Right lobe of liver (tissue), 6 donors: ENCODE measurements around the gene ZNF142. TPM values are rescaled to one million over a fixed set of nuclear protein-coding genes. Genes with fewer than 3 reads are reported as not detected.

Source experiments
- ATAC-seq, 4 donors: fragments of 200-7000 bp; cut with Tn5 transposase; one replicate each; pipeline ENCODE4 v1.9.1; 2020; ENCODE audit warnings: mild to moderate bottlenecking in 4 of 4, moderate library complexity in 4 of 4
- DNase-seq, 3 donors: peaks; one replicate each; pipeline ENCODE4 v3.0.0-alpha.2; 2020
- H3K27ac ChIP-seq, 3 donors: fragments of 200-600 bp; one replicate each; pipeline ENCODE4 v1.8.0; 2022
- H3K27me3 ChIP-seq, 2 donors: fragments of 200-600 bp; one replicate each; pipeline ENCODE4 v1.8.0; 2022
- H3K36me3 ChIP-seq, 4 donors: fragments of 200-600 bp; sonication (generic) in 1 of 4; one replicate each; pipeline versions ENCODE4 v1.5.1 to v1.8.0; 2017 to 2022; ENCODE audit warnings: control low read depth in 1 of 4
- H3K4me1 ChIP-seq, 4 donors: fragments of 200-600 bp; sonication (generic) in 1 of 4; one replicate each; pipeline versions ENCODE4 v1.5.1 to v1.8.0; 2017 to 2022; ENCODE audit warnings: control low read depth in 1 of 4
- H3K4me3 ChIP-seq, 3 donors: fragments of 200-600 bp; one replicate each; pipeline ENCODE4 v1.8.0; 2022
- H3K9me3 ChIP-seq, 4 donors: fragments of 200-600 bp; sonication (generic) in 1 of 4; one replicate each; pipeline versions ENCODE4 v1.5.1 to v1.8.0; 2017 to 2022; ENCODE audit warnings: control low read depth in 1 of 4
- POLR2A ChIP-seq: fragments of 450-650 bp; IDR thresholded peaks from one replicate; pipeline ENCODE4 v1.6.1; 2017; ENCODE audit warnings: antibody characterized with exemption, mild to moderate bottlenecking
- WGBS: methylation state at CpG from one replicate; pipeline ENCODE4 v1.1.6; 2018; ENCODE audit warnings: low coverage, low lambda C conversion rate; ENCODE audit not compliant: insufficient coverage; ENCODE audit errors: missing lambda C conversion rate; 5-methylcytosine and 5-hydroxymethylcytosine counted together
- intact Hi-C, 2 donors: fragments of 100-400 bp; cut with DNase I; formaldehyde crosslinking; loops; one replicate each; pipeline versions ENCODE4 v1.11.2 to v1.14.1; 2022
- total RNA-seq, 6 experiments: library from RNA; depleted of rRNA in 2 of 6; stranded (reverse); fragments of >200 nt in 2 of 6; fragmentation: NEBNext Ultra II Directional in 3 of 6; extraction: Animal tissue kit (Norgen Biotek cat#: 25700) in 3 of 6; gene quantifications; one replicate each; pipeline versions ENCODE4 v1.1.0 to v1.2.4, GENCODE V29; 2016 to 2023
- TF ChIP-seq, protein P1 (sequence below), 4 donors: fragments of 200-600 bp in 3 of 4; fragments of 450-650 bp in 1 of 4; IDR thresholded peaks; one replicate each; pipeline versions ENCODE4 v1.5.1 to v1.8.0; 2016 to 2022; ENCODE audit warnings: antibody characterized with exemption in 4 of 4, mild to moderate bottlenecking in 2 of 4
- donor health status: DM: no; HTN: yes; CAD: no.
- donor health status: DM: no; HTN: no; CAD: no.
- donor health status: DM: no; HTN: no; CAD: no.
- donor health status: DM: no; HTN: yes; CAD: no.
- donor health status: DM: no; HTN: yes; CAD: no.

Gene ZNF142
- total RNA-seq, 6 experiments from 2014 or later, result 7.1 to 12.5 (median 7.5) TPM

DNA sequence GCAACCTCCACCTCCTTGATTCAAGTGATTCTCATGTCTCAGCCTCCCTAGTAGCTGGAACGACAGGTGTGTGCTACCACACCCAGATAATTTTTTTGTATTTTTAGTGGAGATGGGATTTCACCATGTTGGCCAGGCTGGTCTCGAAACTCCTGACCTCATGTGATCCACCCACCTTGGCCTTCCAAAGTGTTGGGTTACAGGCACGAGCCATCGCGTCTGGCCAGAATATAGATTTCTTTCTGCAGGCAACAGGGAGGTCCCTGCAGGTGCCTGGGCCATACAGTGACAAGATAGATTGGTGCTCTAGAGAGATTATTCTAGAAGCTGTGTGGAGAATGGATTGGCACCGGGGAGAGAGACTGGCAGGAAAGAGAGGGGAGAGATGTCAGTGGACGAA lies 38.4 kb downstream of the ZNF142 start:
- H3K9me3 ChIP-seq, result no peaks in the 10 kb centered on the region
- 80% methylated on average over 7 of the region's 7 CpGs for WGBS
- intact Hi-C loops, result no loop called here
- H3K27me3 ChIP-seq, result no peaks in the 10 kb centered on the region
- DNase-seq (no peak), ATAC-seq (no peak)
- H3K36me3 ChIP-seq, result no peaks in the 10 kb centered on the region
- H3K27ac ChIP-seq, result no peak overlapping the region
- TF ChIP-seq POLR2A, result no peak
- TF ChIP-seq, protein P1, sequence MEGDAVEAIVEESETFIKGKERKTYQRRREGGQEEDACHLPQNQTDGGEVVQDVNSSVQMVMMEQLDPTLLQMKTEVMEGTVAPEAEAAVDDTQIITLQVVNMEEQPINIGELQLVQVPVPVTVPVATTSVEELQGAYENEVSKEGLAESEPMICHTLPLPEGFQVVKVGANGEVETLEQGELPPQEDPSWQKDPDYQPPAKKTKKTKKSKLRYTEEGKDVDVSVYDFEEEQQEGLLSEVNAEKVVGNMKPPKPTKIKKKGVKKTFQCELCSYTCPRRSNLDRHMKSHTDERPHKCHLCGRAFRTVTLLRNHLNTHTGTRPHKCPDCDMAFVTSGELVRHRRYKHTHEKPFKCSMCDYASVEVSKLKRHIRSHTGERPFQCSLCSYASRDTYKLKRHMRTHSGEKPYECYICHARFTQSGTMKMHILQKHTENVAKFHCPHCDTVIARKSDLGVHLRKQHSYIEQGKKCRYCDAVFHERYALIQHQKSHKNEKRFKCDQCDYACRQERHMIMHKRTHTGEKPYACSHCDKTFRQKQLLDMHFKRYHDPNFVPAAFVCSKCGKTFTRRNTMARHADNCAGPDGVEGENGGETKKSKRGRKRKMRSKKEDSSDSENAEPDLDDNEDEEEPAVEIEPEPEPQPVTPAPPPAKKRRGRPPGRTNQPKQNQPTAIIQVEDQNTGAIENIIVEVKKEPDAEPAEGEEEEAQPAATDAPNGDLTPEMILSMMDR (IDR thresholded peaks at IDR 0.05), result no peak
- no peak overlapping the region for H3K4me3 ChIP-seq
- peaks cover 0 to 5% (median 0%) of the 10 kb centered on the region in 4 donors for H3K4me1 ChIP-seq

DNA sequence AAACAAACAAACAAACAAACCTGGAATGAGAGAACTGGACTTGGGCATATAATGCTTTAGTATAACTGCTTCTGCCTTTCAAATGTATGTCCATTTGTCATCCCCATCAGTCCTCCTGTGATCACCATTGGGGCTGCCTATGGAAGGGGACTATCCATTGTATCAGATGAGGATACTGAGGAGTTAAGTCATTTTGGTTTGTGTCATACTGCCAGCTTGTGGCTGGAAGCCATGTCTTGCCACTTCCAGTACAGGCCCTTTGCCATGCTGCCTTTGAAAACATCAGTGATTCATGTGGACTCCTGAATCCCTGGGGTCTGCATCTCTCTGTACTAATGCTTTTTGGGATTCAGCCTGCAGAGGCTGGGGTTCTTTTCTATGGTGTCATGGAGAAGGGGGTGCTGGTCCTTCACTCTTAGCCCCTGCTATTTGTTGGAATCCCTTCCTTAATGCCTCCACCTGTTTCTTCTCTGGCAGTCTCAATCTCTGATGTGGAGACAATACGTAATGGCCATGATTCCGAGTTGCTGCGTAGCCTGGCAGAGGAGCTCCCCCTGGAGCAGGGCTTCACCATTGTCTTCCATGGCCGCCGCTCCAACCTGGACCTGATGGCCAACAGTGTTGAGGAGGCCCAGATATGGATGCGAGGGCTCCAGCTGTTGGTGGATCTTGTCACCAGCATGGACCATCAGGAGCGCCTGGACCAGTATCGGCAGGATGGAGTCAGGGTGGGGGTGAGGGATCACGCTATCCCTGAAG lies 41.1 kb downstream of the ZNF142 start:
- Histone ChIP-seq H3K36me3 (no peaks in the 10 kb centered on the region), H3K27me3 (no peaks in the 10 kb centered on the region), H3K9me3 (no peaks in the 10 kb centered on the region), H3K4me1 (peaks cover 0 to 5% (median 0%) of the 10 kb centered on the region in 4 donors), H3K4me3 (no peak overlapping the region), H3K27ac (no peak overlapping the region)
- TF ChIP-seq POLR2A, result no peak
- TF ChIP-seq, protein P1 (IDR thresholded peaks at IDR 0.05), result no peak
- intact Hi-C loops, result no loop called here
- ATAC-seq (no peak), DNase-seq (no peak)
- WGBS, result 82% methylated on average over 4 of the region's 9 CpGs

DNA sequence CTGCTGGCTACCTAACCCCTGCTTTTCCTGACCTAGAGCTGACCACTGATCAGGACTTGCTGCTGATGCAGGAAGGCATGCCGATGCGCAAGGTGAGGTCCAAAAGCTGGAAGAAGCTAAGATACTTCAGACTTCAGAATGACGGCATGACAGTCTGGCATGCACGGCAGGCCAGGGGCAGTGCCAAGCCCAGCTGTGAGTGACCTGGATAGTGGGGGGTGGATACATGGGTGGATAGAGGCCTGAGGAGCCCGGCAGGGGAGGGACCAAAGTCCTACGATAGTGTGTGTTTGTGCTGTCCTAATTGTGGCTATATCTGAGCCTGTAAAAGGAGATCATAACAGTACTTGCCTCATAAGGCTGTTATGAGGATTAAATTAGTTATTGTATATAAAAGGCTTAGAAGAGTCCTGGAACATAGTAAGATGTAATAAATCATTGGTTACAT lies 43.5 kb downstream of the ZNF142 start:
- Histone ChIP-seq H3K4me3 (no peak overlapping the region), H3K9me3 (no peaks in the 10 kb centered on the region), H3K36me3 (no peaks in the 10 kb centered on the region), H3K4me1 (no peaks in the 10 kb centered on the region), H3K27ac (peak overlapping the region in 1 of 3 donors; percentile 5), H3K27me3 (no peaks in the 10 kb centered on the region)
- intact Hi-C loops, result no loop called here
- peak; percentile 74 to 83 (median 78) for DNase-seq
- 40% methylated on average over 4 of the region's 6 CpGs for WGBS
- no peak for TF ChIP-seq POLR2A
- TF ChIP-seq, protein P1 (IDR thresholded peaks at IDR 0.05), result no peak
- peak; percentile 100 for ATAC-seq

DNA sequence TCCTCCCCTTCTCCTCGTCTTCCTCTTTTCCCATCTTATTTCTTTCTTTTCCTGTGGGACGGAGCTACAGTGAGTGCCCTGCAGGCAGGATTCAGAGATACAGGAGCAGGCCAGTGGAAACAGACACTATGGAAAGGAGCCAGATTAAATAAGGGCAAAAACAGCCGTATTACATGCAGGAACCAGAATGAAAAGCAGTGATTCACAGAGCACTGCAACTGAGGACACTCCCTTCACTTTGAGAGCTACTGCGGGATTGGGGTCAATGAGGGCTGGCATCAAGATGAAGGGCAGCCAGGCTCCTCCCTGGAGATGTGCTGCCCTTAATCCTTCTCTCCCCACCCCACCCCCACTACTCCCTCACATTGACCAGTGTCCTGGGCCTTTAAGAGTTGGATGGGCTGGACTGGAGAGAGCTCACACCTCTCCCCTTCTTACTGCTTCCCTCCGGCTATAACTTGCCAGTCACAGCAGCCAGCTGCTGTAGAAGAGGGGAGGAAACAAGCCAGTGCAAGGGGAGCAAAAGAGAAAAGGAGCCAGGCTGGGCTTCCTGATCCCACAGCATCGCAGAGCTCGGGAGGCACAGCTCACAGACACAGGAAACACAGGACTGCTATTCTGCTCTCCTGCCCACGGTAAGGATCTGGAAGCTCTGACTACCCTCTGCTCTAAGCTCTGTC lies 51.8 kb downstream of the ZNF142 start, which contains the start of gene PLCD4:
PLCD4 (plus strand) TSS at position 464 of the 680 bp plus-strand sequence. CDS start 7,841 bp downstream, outside the sequence.
- intact Hi-C loops, result no loop called here
- TF ChIP-seq, protein P1 (IDR thresholded peaks at IDR 0.05), result no peak
- TF ChIP-seq POLR2A, result no peak
- peaks cover 0 to 21% (median 0%) of the 10 kb centered on the region in 4 donors for H3K4me1 ChIP-seq
- no peak within 1 kb of the TSS for H3K27ac ChIP-seq
- peak in 3 of 4 donors; percentile 29 to 82 (median 77) for ATAC-seq
- WGBS, result 12% methylated on average over 4 of the region's 8 CpGs
- peak in 1 of 3 donors; percentile 28 for DNase-seq
- H3K27me3 ChIP-seq, result no peaks in the 10 kb centered on the region
- no peaks in the 10 kb centered on the region for H3K9me3 ChIP-seq
- peak within 1 kb of the TSS in 1 of 3 donors; percentile 20 for H3K4me3 ChIP-seq
- no peaks in the 10 kb centered on the region for H3K36me3 ChIP-seq
